CD4-positive, alpha-beta T cell (primary cell): ENCODE measurements around the gene KLF15. TPM values are rescaled to one million over a fixed set of nuclear protein-coding genes. Genes with fewer than 3 reads are reported as not detected.

Experiments
- ATAC-seq: fragments of 200-7000 bp; cut with Tn5 transposase; one replicate; pipeline ENCODE4 v1.10.0; 2022; ENCODE audit warnings: mild to moderate bottlenecking; ENCODE audit not compliant: poor library complexity
- CTCF ChIA-PET: fragments of 350-600 bp; sonication (Branson Sonifier 250); formaldehyde crosslinking; loops from one replicate; lab custom pipeline; 2021; ENCODE audit warnings: antibody characterized with exemption, inconsistent platforms; lab: Charles Lee
- POLR2A ChIA-PET: fragments of 350-600 bp; sonication (Branson Sonifier 250); formaldehyde crosslinking; loops from one replicate; lab custom pipeline; 2021; ENCODE audit warnings: antibody characterized with exemption, inconsistent platforms; lab: Charles Lee
- DNase-seq, 14 experiments: peaks; one replicate each; pipeline ENCODE4 v3.0.0-alpha.2; 2013 to 2020; ENCODE audit warnings: mixed read lengths in 2 of 14
- H3K27ac ChIP-seq, 2 donors: one replicate each; pipeline versions ENCODE4 v1.5.1 to v1.7.0; 2013; ENCODE audit warnings: low read length in 2 of 2, low read depth in 1 of 2, mild to moderate bottlenecking in 1 of 2
- H3K27me3 ChIP-seq, 2 experiments: 1 replicate in 1 of 2; 2 replicates in 1 of 2; pipeline versions ENCODE4 v1.6.1 to v1.7.0; 2013; ENCODE audit warnings: low read length in 2 of 2, control low read depth in 1 of 2, mild to moderate bottlenecking in 1 of 2, moderate library complexity in 1 of 2; ENCODE audit not compliant: insufficient read depth in 2 of 2, control insufficient read depth in 1 of 2
- H3K36me3 ChIP-seq: one replicate; pipeline ENCODE4 v1.6.1; 2013; ENCODE audit warnings: low read length, control low read depth; ENCODE audit not compliant: insufficient read depth
- H3K4me1 ChIP-seq: one replicate; pipeline ENCODE4 v1.6.1; 2013; ENCODE audit warnings: low read length, control low read depth; ENCODE audit not compliant: insufficient read depth
- H3K4me3 ChIP-seq: one replicate; pipeline ENCODE4 v1.5.1; 2013; ENCODE audit warnings: mild to moderate bottlenecking, low read length, moderate library complexity
- H3K9me3 ChIP-seq, 2 experiments: 1 replicate in 1 of 2; 2 replicates in 1 of 2; pipeline versions ENCODE4 v1.6.1 to v1.7.0; 2013; ENCODE audit warnings: low read length in 2 of 2, mild to moderate bottlenecking in 2 of 2, control low read depth in 1 of 2, moderate library complexity in 1 of 2; ENCODE audit not compliant: control insufficient read depth in 1 of 2, insufficient read depth in 1 of 2
- H3K27ac Mint-ChIP-seq: one replicate; pipeline ENCODE4 v1.8.0; 2020; ENCODE audit warnings: mixed read lengths
- H3K27me3 Mint-ChIP-seq: one replicate; pipeline ENCODE4 v1.8.0; 2021; ENCODE audit warnings: mixed read lengths
- H3K36me3 Mint-ChIP-seq: one replicate; pipeline ENCODE4 v1.8.0; 2021; ENCODE audit warnings: low read depth, mixed read lengths
- H3K4me1 Mint-ChIP-seq: one replicate; pipeline ENCODE4 v1.8.0; 2021; ENCODE audit warnings: low read depth, mixed read lengths
- H3K4me3 Mint-ChIP-seq: one replicate; pipeline ENCODE4 v1.8.0; 2020; ENCODE audit warnings: mild to moderate bottlenecking, mixed read lengths
- H3K9me3 Mint-ChIP-seq: one replicate; pipeline ENCODE4 v1.8.0; 2020; ENCODE audit warnings: mixed read lengths
- CTCF ChIP-seq: fragments of 200-600 bp; IDR thresholded peaks from one replicate; pipeline ENCODE4 v1.8.0; 2022; ENCODE audit warnings: antibody characterized with exemption, mild to moderate bottlenecking
- intact Hi-C, 2 experiments: fragments of 100-400 bp; cut with DNase I in 1 of 2; cut with micrococcal nuclease in 1 of 2; formaldehyde crosslinking; loops; one replicate each; pipeline versions ENCODE4 v1.15.1 to v1.9.0; 2023 to 2025; cut with DNase I, micrococcal nuclease
- total RNA-seq, 174 experiments: library from RNA in 2 of 174; stranded (reverse) in 2 of 174; gene quantifications; one replicate each; pipeline ENCODE4 v1.2.3 and lab custom pipeline; 2021 to 2026

The KLF15 gene
- total RNA-seq, 2 experiments from 2014 or later, result 0.30 TPM; not detected in 1

- intact Hi-C loops, result loop anchor here in 1 of 2 experiments (5.0 kb wide), 4 partner anchors 119 to 1314 kb away; partner anchors contain the start of genes ABTB1, CHCHD6, SLC41A3 and ZXDC
- H3K27me3 ChIP-seq, result peaks cover 45 to 49% of the 10 kb centered on the region in 2 experiments
- no peak for ATAC-seq
These were observed 1.0 kb upstream of the KLF15 start for GRCh38 chr3:126358038-126358815.

DNA sequence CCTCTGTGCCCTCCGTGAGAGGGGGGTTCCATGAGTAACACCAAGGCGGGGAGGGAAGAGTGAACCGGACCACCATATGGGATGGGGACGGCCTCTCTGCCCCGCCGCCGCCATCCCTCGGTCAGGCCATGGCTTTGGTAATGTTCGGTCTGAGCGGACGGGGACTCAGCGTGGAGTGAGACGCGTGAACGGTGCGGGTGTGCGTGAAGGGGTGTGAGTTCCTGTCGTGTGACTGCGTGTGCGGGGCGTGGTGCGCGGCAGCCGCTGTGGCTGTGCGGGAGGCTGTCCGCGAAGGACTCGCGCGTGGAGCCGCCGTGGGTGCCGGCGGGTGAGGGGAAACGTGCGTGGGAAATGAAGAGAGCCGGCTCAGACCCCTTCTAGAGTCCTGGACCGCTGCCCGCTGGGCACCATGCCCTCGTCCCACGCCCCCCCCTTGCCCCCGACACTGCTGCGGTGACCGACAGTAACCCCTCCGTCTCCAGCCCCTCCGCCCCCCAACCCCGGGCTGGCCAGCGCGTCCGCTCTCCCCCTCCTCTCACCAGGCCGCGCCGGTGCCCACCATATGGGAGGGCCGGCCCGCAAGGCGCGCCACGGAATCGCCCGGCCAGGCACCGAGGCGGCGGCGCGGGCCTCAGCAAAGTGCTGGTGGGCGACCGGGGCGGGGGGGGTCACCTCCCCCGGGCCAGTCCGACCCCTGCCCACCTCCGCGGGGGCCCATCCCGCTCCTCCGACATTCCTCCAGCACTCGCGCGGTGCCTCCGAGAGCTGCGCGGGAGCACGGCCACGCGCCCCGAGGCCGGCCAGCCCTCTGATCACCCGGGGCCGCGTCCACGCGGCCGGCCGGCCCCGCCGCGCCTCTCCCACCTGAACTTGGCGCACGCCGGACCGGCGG, 589 bp downstream of the KLF15 start:
- Histone ChIP-seq H3K4me3 (peak overlapping the region; percentile 45), H3K36me3 (no peaks in the 10 kb centered on the region), H3K9me3 (peaks cover 0 to 12% of the 10 kb centered on the region in 2 experiments), H3K27me3 (peaks cover 38 to 49% of the 10 kb centered on the region in 2 experiments), H3K27ac (no peak overlapping the region), H3K4me1 (peaks cover 24% of the 10 kb centered on the region)
- peaks cover 53% of the 10 kb centered on the region for H3K27me3 Mint-ChIP-seq
- intact Hi-C loops, result loop anchor here in 1 of 2 experiments (2.0 to 5.0 kb wide), 5 partner anchors 121 to 1316 kb away; partner anchors contain the start of genes ABTB1, CHCHD6, SLC41A3 and ZXDC
- no peak for TF ChIP-seq CTCF
- ChIA-PET CTCF (no interaction called here), POLR2A (interaction anchor here (1.7 kb wide), 1 partner anchor 119 kb away, joined by 7 read pairs; the partner anchor contains the start of gene ZXDC)
- ATAC-seq (peak; percentile 15), DNase-seq (peak in 5 of 14 experiments; percentile 7 to 52 (median 21))
- H3K9me3 Mint-ChIP-seq, result no peaks in the 10 kb centered on the region
- H3K36me3 Mint-ChIP-seq, result no peaks in the 10 kb centered on the region
- H3K27ac Mint-ChIP-seq, result no peak overlapping the region
- peak overlapping the region; percentile 93 for H3K4me3 Mint-ChIP-seq
- peaks cover 17% of the 10 kb centered on the region for H3K4me1 Mint-ChIP-seq

More at GRCh38 chr3:126358038-126358815, 1.0 kb upstream of the KLF15 start:
- no peak overlapping the region for H3K27ac Mint-ChIP-seq
- ChIA-PET POLR2A (interaction anchor here (0.7 to 1.7 kb wide), 2 partner anchors 117 to 274 kb away, joined by 3 to 7 read pairs; partner anchors contain the start of genes SLC41A3 and ZXDC), CTCF (interaction anchor here (0.7 kb wide), 1 partner anchor 409 kb away, joined by 3 read pairs; no protein-coding TSS in a partner anchor)
- H3K27me3 Mint-ChIP-seq, result peaks cover 65% of the 10 kb centered on the region
- H3K9me3 ChIP-seq, result peaks cover 0 to 12% of the 10 kb centered on the region in 2 experiments
- H3K4me1 ChIP-seq, result peaks cover 24% of the 10 kb centered on the region
- H3K4me1 Mint-ChIP-seq, result peaks cover 17% of the 10 kb centered on the region
- no peak for TF ChIP-seq CTCF
- DNase-seq, result peak in 2 of 14 experiments; percentile 7 to 19
- H3K36me3 ChIP-seq, result no peaks in the 10 kb centered on the region
- no peaks in the 10 kb centered on the region for H3K36me3 Mint-ChIP-seq
- no peaks in the 10 kb centered on the region for H3K9me3 Mint-ChIP-seq
- H3K4me3 Mint-ChIP-seq, result peak overlapping the region; percentile 91
- no peak overlapping the region for H3K27ac ChIP-seq
- peak overlapping the region; percentile 65 for H3K4me3 ChIP-seq
